GM19238 (cell line): ENCODE measurements around the gene RNF227.
"Not testable (repeated sequence)": the region's sequence is repeated elsewhere in the genome, so short reads cannot be mapped to it uniquely, and the experiment has no call there.

Experiments
- DNase-seq: peaks from one replicate; pipeline ENCODE4 v3.0.0; 2011; ENCODE audit warnings: low spot score; ENCODE audit not compliant: insufficient read length

Gene RNF227

GRCh38 chr17:7864995-7865650 lies 51.0 kb downstream of the RNF227 start:
- no peak for DNase-seq

- DNase-seq: not testable (repeated sequence)
Measured at GRCh38 chr17:7864384-7864783, 51.7 kb downstream of the RNF227 start.
